ENCODE data around the gene XYLT1. TPM values are rescaled to one million over a fixed set of nuclear protein-coding genes. Genes with fewer than 3 reads are reported as not detected.

Gene XYLT1
- total and polyA plus RNA-seq, 2 of the 4 experiments (the other 2 are of a cell fraction) = 9.0 to 12.7 TPM

DNA sequence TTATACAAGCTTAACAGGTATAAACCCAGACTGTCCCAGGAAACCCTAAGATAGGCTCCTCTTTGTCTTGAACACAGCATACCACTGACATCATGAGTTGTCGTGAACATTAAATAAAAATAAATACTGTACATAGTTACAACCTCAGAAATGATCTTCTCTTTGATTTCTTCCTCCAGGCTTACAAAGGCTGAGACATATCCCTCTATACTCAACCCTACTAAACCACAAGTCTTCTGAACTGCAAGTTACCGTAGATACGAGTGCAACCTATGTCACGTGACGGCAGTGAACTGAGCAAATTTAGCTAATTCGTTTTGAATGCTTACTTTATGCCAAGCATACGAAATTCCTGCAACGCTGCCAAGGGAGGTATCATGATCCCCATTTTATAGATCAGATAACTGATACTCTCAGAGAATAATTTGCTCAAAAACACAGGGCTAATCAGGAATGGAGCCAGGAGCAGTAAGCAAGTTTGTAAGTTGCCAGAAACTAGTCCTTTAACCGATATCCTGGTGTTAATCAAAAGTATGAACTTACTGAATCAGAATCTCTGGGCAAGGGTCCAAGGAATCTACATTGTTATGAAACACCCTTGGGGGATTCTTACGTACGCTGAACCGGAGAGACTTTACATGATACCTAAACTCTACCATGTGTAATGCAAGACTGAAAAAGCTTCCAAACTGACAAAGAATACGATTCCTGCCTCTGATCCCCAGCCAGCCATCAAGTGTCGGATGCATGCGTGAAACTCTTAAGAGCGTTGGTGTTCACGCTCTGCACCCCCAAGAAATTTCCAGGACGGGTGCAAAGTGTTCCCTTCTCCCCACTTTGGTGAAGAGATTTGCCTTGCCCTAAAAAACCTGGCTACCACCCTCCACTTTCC lies 106.2 kb downstream of the XYLT1 start:
- Histone ChIP-seq H3K9ac (ENCODE audit: low read depth, low read length) (no peak overlapping the region), H2BK5ac (ENCODE audit: low read depth, low read length, poor library complexity, severe bottlenecking) (no peak overlapping the region), H2AK9ac (replicated peaks; ENCODE audit: low read depth, low read length, poor library complexity) (no peak overlapping the region), H4K91ac (ENCODE audit: insufficient read depth, low read depth, low read length) (no peak overlapping the region), H3K23ac (ENCODE audit: low read depth, low read length) (no peak overlapping the region), H4K5ac (ENCODE audit: low read depth, low read length) (no peak overlapping the region), H3K9me3 (ENCODE audit: control insufficient read depth, insufficient read depth, low read length) (no peaks in the 10 kb centered on the region), H3K4me2 (ENCODE audit: low read depth, low read length) (peak overlapping the region; percentile 88), H3K27ac (ENCODE audit: insufficient read depth, low read length) (no peak overlapping the region), H2BK120ac (ENCODE audit: low read depth, low read length) (no peak overlapping the region), H3K4me3 (ENCODE audit: insufficient read depth, low read depth, low read length) (no peak overlapping the region), H3K4ac (ENCODE audit: low read depth, low read length) (no peak overlapping the region), H3K27me3 (ENCODE audit: control insufficient read depth, insufficient read depth, low read length) (no peaks in the 10 kb centered on the region), H3K4me1 (ENCODE audit: control insufficient read depth, insufficient read depth, low read length) (peaks cover 9% of the 10 kb centered on the region), H3K14ac (replicated peaks; ENCODE audit: low read depth, low read length) (no peak overlapping the region), H2AK5ac (ENCODE audit: low read depth, low read length) (no peak overlapping the region), H4K20me1 (ENCODE audit: insufficient read depth, low read length) (peaks cover 27% of the 10 kb centered on the region; the same call in 1 of the 2 replicates), H2AFZ (replicated peaks; ENCODE audit: low read length, poor library complexity) (no peak overlapping the region), H2BK20ac (ENCODE audit: low read depth, low read length) (no peak overlapping the region; the same call in 1 of the 2 replicates), H4K8ac (ENCODE audit: low read depth in 2 of 2, low read length in 2 of 2) (0 out of 4 replicates have a peak overlapping the region, but pooled peaks of 1 of the 2 experiments have one; percentile 14), H3K56ac (ENCODE audit: extremely low read depth, insufficient read depth, low read length) (no peak overlapping the region), H3K79me1 (ENCODE audit: low read depth in 1 of 2, low read length in 2 of 2) (peaks cover 23 to 67% of the 10 kb centered on the region in 2 experiments; a peak in 3 of 4 replicates), H2BK15ac (ENCODE audit: low read depth, low read length) (no peak overlapping the region), H3K9me1 (ENCODE audit: insufficient read depth, low read length) (peaks cover 17% of the 10 kb centered on the region; the same call in 1 of the 2 replicates), H3K18ac (ENCODE audit: low read depth, low read length) (peak overlapping the region; percentile 46; the same call in 1 of the 2 replicates), H3K36me3 (ENCODE audit: control insufficient read depth, insufficient read depth, low read length) (no peaks in the 10 kb centered on the region)
- 7% methylated on average over 5 of the region's 18 CpGs; no CpG with 5 or more reads in 1 of the 2 experiments for WGBS, 2 experiments (ENCODE audit: extremely low coverage in 2 of 2, insufficient read length in 1 of 2)
- POLR2A ChIA-PET (ENCODE audit: unreplicated experiment) = no interaction called here
- BruUV-seq (replicated peaks) = no TSS peak
- intact Hi-C loops (cut with micrococcal nuclease) = no loop called here
- DNase-seq = peak; percentile 94
- peak; percentile 86 for ATAC-seq (ENCODE audit: low read depth)
- in situ Hi-C loops (cut with MboI; ENCODE audit: low sequenced_read_pairs) = no loop called here
- dilution Hi-C loops (cut with HindIII; ENCODE audit: low sequenced_read_pairs, unreplicated experiment) = no loop called here
- CTCF ChIA-PET = interaction anchor here (0.6 kb wide), 1 partner anchor 103 kb away, joined by 3 read pairs; no protein-coding TSS in a partner anchor
- TF ChIP-seq RFX5 (IDR thresholded peaks at IDR 0.05; ENCODE audit: low read depth, low read length) (no peak), CEBPB (IDR thresholded peaks at IDR 0.05; ENCODE audit: low read depth, low read length) (peak; percentile 60), BHLHE40 (IDR thresholded peaks at IDR 0.05; ENCODE audit: low read depth, low read length) (peak; percentile 90)
- TF ChIP-seq, protein P1, sequence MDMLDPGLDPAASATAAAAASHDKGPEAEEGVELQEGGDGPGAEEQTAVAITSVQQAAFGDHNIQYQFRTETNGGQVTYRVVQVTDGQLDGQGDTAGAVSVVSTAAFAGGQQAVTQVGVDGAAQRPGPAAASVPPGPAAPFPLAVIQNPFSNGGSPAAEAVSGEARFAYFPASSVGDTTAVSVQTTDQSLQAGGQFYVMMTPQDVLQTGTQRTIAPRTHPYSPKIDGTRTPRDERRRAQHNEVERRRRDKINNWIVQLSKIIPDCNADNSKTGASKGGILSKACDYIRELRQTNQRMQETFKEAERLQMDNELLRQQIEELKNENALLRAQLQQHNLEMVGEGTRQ (IDR thresholded peaks at IDR 0.05; ENCODE audit: low read depth, low read length) = peak; percentile 94
